Measurements from ENCODE around the gene ATP6V1C2. TPM values are rescaled to one million over a fixed set of nuclear protein-coding genes. Genes with fewer than 3 reads are reported as not detected.

The ATP6V1C2 gene
- total RNA-seq, 4 donors from 2014 or later = 2.3 to 17.3 (median 10.6) TPM

GRCh38 chr2:10783421-10783820, 62.0 kb downstream of the ATP6V1C2 start:
- 67 to 76% methylated on average over 4 of the region's 4 CpGs for WGBS, 2 donors
- H3K27me3 ChIP-seq = no peaks in the 10 kb centered on the region

GRCh38 chr2:10784719-10785118, 63.3 kb downstream of the ATP6V1C2 start:
- 82 to 91% methylated on average over 9 of the region's 9 CpGs for WGBS, 2 donors
- intact Hi-C loops (cut with DNase I) = no loop called here
- no peaks in the 10 kb centered on the region for H3K9me3 ChIP-seq
- no peak overlapping the region for H3K27ac ChIP-seq
- H3K27me3 ChIP-seq = no peaks in the 10 kb centered on the region
- no peak for DNase-seq
- H3K4me3 ChIP-seq = no peak overlapping the region
- H3K4me1 ChIP-seq = no peaks in the 10 kb centered on the region
- no peak for TF ChIP-seq POLR2A (IDR thresholded peaks at IDR 0.05)
- TF ChIP-seq, protein P1, sequence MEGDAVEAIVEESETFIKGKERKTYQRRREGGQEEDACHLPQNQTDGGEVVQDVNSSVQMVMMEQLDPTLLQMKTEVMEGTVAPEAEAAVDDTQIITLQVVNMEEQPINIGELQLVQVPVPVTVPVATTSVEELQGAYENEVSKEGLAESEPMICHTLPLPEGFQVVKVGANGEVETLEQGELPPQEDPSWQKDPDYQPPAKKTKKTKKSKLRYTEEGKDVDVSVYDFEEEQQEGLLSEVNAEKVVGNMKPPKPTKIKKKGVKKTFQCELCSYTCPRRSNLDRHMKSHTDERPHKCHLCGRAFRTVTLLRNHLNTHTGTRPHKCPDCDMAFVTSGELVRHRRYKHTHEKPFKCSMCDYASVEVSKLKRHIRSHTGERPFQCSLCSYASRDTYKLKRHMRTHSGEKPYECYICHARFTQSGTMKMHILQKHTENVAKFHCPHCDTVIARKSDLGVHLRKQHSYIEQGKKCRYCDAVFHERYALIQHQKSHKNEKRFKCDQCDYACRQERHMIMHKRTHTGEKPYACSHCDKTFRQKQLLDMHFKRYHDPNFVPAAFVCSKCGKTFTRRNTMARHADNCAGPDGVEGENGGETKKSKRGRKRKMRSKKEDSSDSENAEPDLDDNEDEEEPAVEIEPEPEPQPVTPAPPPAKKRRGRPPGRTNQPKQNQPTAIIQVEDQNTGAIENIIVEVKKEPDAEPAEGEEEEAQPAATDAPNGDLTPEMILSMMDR (IDR thresholded peaks at IDR 0.05) = no peak
- peaks cover 26 to 100% (median 42%) of the 10 kb centered on the region in 3 donors for H3K36me3 ChIP-seq

More at GRCh38 chr2:10783421-10783820, 62.0 kb downstream of the ATP6V1C2 start:
- no peak for TF ChIP-seq POLR2A (IDR thresholded peaks at IDR 0.05)
- TF ChIP-seq, protein P1 (IDR thresholded peaks at IDR 0.05) = no peak
- no peak for DNase-seq
- Histone ChIP-seq H3K4me1 (no peaks in the 10 kb centered on the region), H3K27ac (no peak overlapping the region), H3K36me3 (peaks cover 26 to 95% (median 45%) of the 10 kb centered on the region in 3 donors), H3K4me3 (no peak overlapping the region), H3K9me3 (no peaks in the 10 kb centered on the region)
- intact Hi-C loops (cut with DNase I) = no loop called here

DNA sequence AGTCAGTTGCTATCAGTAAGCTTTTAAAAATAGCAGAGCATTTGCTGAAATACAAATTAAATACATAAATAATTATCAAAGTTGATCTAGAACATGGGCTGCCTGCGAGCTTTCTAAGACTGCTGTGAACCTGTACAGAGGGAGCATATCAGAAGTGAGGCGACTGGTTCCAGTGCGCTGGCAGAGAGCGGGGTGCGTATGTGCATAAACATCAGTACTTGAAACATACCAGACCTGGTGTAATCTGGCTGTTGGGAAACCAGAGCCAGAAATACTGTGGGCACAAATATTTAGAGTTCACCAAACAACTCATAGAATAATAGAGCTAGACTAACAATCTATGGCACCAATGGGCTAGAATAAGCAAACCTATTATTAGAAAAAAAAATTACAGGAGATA, 63.8 kb downstream of the ATP6V1C2 start:
- 92 to 96% methylated on average over 5 of the region's 5 CpGs for WGBS, 2 donors
- DNase-seq = no peak
- TF ChIP-seq, protein P1 (IDR thresholded peaks at IDR 0.05) = no peak
- TF ChIP-seq POLR2A (IDR thresholded peaks at IDR 0.05) = no peak
- intact Hi-C loops (cut with DNase I) = no loop called here
- no peak overlapping the region for H3K4me3 ChIP-seq
- no peaks in the 10 kb centered on the region for H3K4me1 ChIP-seq
- no peaks in the 10 kb centered on the region for H3K9me3 ChIP-seq
- no peaks in the 10 kb centered on the region for H3K27me3 ChIP-seq
- H3K27ac ChIP-seq = no peak overlapping the region
- H3K36me3 ChIP-seq = peaks cover 26 to 100% (median 42%) of the 10 kb centered on the region in 3 donors

- DNase-seq = no peak
- WGBS, 2 donors = 87 to 98% methylated on average over 4 to 6 of the region's 12 CpGs
- Histone ChIP-seq H3K4me3 (no peak overlapping the region), H3K4me1 (no peaks in the 10 kb centered on the region), H3K9me3 (no peaks in the 10 kb centered on the region), H3K27me3 (no peaks in the 10 kb centered on the region), H3K27ac (no peak overlapping the region), H3K36me3 (peaks cover 25 to 100% (median 30%) of the 10 kb centered on the region in 3 donors)
- TF ChIP-seq, protein P1 (IDR thresholded peaks at IDR 0.05) = no peak
- TF ChIP-seq POLR2A (IDR thresholded peaks at IDR 0.05) = no peak
- intact Hi-C loops (cut with DNase I) = no loop called here
Observed at GRCh38 chr2:10786240-10786982, 65.0 kb downstream of the ATP6V1C2 start.

- Histone ChIP-seq H3K4me1 (peaks cover 0 to under 1% (median 0%) of the 10 kb centered on the region in 3 donors), H3K27ac (no peak overlapping the region), H3K9me3 (no peaks in the 10 kb centered on the region), H3K27me3 (no peaks in the 10 kb centered on the region), H3K4me3 (no peak overlapping the region), H3K36me3 (peaks cover 27 to 100% (median 29%) of the 10 kb centered on the region in 3 donors)
- no peak for TF ChIP-seq POLR2A (IDR thresholded peaks at IDR 0.05)
- TF ChIP-seq, protein P1 (IDR thresholded peaks at IDR 0.05) = peak in 2 of 6 experiments; percentile 22 to 29
- 89 to 92% methylated on average over 20 of the region's 20 CpGs for WGBS, 2 donors
- intact Hi-C loops (cut with DNase I) = no loop called here
- DNase-seq = no peak
Observed at GRCh38 chr2:10787176-10787968, 65.9 kb downstream of the ATP6V1C2 start.
